Omental fat pad (tissue), 4 donors: ENCODE data around the gene DPEP3. TPM values are rescaled to one million over a fixed set of nuclear protein-coding genes. Genes with fewer than 3 reads are reported as not detected.

Source experiments
- ATAC-seq: fragments of 150-250 bp; one replicate; pipeline ENCODE4 v1.9.1; 2016; ENCODE audit warnings: mild to moderate bottlenecking, moderate library complexity; ENCODE audit not compliant: low FRiP score
- DNase-seq: peaks from one replicate; pipeline ENCODE4 v3.0.0-alpha.2; 2019; ENCODE audit warnings: low spot score
- CTCF ChIP-seq, 3 donors: fragments of 450-650 bp; IDR thresholded peaks; one replicate each; pipeline ENCODE4 v1.5.1; 2016 to 2017; ENCODE audit warnings: antibody characterized with exemption in 3 of 3, mild to moderate bottlenecking in 3 of 3, moderate library complexity in 2 of 3
- total RNA-seq, 4 donors: library from RNA; depleted of rRNA; stranded (reverse); fragments of >200 nt; gene quantifications; one replicate each; pipeline ENCODE4 v1.1.0, GENCODE V29; 2016

Gene DPEP3
- total RNA-seq, 4 donors from 2014 or later: 0.24 to 0.63 TPM; not detected in 2

- ATAC-seq (peak; percentile 48), DNase-seq (no peak)
- TF ChIP-seq CTCF (IDR thresholded peaks at IDR 0.05): no peak
Observed at GRCh38 chr16:67959536-67960329, 20.6 kb downstream of the DPEP3 start.

- no peak for DNase-seq
Observed at GRCh38 chr16:67957622-67958021, 22.7 kb downstream of the DPEP3 start.

GRCh38 chr16:67954421-67955196 lies 25.7 kb downstream of the DPEP3 start:
- no peak for DNase-seq
- no peak for ATAC-seq
- TF ChIP-seq CTCF (IDR thresholded peaks at IDR 0.05): no peak

More at GRCh38 chr16:67957622-67958021, 22.7 kb downstream of the DPEP3 start:
- TF ChIP-seq CTCF (IDR thresholded peaks at IDR 0.05): no peak
- no peak for ATAC-seq

- no peak for TF ChIP-seq CTCF (IDR thresholded peaks at IDR 0.05)
- DNase-seq: no peak
Observed at GRCh38 chr16:67953641-67954375, 26.5 kb downstream of the DPEP3 start.

GRCh38 chr16:67951485-67951884 lies 28.8 kb downstream of the DPEP3 start:
- TF ChIP-seq CTCF (IDR thresholded peaks at IDR 0.05): no peak
- DNase-seq: no peak
- no peak for ATAC-seq

More at GRCh38 chr16:67953641-67954375, 26.5 kb downstream of the DPEP3 start:
- no peak for ATAC-seq

GRCh38 chr16:67950335-67950843 lies 29.9 kb downstream of the DPEP3 start:
- no peak for DNase-seq

More at GRCh38 chr16:67950335-67950843, 29.9 kb downstream of the DPEP3 start:
- no peak for TF ChIP-seq CTCF (IDR thresholded peaks at IDR 0.05)
- no peak for ATAC-seq
